ENCODE measurements around the gene RPUSD1.

DNA sequence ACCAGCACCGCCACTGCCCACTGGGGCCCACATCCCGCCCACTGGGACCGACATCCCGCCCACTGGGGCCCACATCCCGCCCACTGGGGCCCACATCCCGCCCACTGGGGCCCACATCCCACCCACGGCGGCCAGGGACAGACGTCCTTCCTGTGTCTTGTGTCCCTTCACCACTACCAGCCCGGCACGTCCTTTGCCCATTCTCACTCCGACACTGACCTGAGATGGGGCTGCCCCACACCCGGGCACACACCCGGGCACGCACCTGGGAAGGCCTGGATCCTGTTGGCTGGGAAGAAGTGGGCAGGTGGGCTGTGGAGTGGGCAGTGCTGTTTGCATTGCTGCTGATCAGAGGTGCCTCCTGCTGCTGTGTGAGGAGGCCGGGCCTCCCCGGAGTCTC is 40.7 kb upstream of the RPUSD1 start:
- TF ChIP-seq, protein P1, sequence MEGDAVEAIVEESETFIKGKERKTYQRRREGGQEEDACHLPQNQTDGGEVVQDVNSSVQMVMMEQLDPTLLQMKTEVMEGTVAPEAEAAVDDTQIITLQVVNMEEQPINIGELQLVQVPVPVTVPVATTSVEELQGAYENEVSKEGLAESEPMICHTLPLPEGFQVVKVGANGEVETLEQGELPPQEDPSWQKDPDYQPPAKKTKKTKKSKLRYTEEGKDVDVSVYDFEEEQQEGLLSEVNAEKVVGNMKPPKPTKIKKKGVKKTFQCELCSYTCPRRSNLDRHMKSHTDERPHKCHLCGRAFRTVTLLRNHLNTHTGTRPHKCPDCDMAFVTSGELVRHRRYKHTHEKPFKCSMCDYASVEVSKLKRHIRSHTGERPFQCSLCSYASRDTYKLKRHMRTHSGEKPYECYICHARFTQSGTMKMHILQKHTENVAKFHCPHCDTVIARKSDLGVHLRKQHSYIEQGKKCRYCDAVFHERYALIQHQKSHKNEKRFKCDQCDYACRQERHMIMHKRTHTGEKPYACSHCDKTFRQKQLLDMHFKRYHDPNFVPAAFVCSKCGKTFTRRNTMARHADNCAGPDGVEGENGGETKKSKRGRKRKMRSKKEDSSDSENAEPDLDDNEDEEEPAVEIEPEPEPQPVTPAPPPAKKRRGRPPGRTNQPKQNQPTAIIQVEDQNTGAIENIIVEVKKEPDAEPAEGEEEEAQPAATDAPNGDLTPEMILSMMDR (conservative IDR thresholded peaks at IDR 0.05; ENCODE audit: low read depth, low read length) = no peak
- no peak for TF ChIP-seq EZH2 (IDR thresholded peaks at IDR 0.05; ENCODE audit: borderline replicate concordance, low read depth, low read length, poor library complexity, severe bottlenecking)

Measured in A673 (cell line).